Chondrocyte (in vitro differentiated cells): ENCODE results near the gene AKR1B1. TPM values are rescaled to one million over a fixed set of nuclear protein-coding genes. Genes with fewer than 3 reads are reported as not detected.

ENCODE experiments used
- DNase-seq: peaks from one replicate; pipeline ENCODE4 v3.0.0; 2021; ENCODE audit warnings: mixed read lengths, low spot score
- H3K27ac Mint-ChIP-seq: one replicate; pipeline ENCODE4 v1.8.0; 2021; ENCODE audit warnings: mild to moderate bottlenecking, moderate library complexity, mixed read lengths; ENCODE audit not compliant: unreplicated experiment
- H3K27me3 Mint-ChIP-seq: 2 replicates; pipeline ENCODE4 v1.8.0; 2021; ENCODE audit warnings: low read depth, mixed read lengths
- H3K36me3 Mint-ChIP-seq: 2 replicates; pipeline ENCODE4 v1.8.0; 2021; ENCODE audit warnings: low read depth, mixed read lengths
- H3K4me1 Mint-ChIP-seq: 2 replicates; pipeline ENCODE4 v1.8.0; 2021; ENCODE audit warnings: low read depth, mild to moderate bottlenecking, mixed read lengths
- H3K4me3 Mint-ChIP-seq: one replicate; pipeline ENCODE4 v1.8.0; 2021; ENCODE audit warnings: mild to moderate bottlenecking, moderate library complexity, mixed read lengths; ENCODE audit not compliant: unreplicated experiment
- H3K9me3 Mint-ChIP-seq: 2 replicates; pipeline ENCODE4 v1.8.0; 2021; ENCODE audit warnings: low read depth, mixed read lengths
- CTCF ChIP-seq: fragments of 200-600 bp; sonication (generic); IDR thresholded peaks from 2 replicates; pipeline ENCODE4 v1.5.0; 2021; ENCODE audit warnings: antibody characterized with exemption, mild to moderate bottlenecking, moderate library complexity
- total RNA-seq: library from RNA; stranded (reverse); gene quantifications from 3 replicates; pipeline ENCODE4 v1.2.1, GENCODE V29; 2021

The AKR1B1 gene
- total RNA-seq, 1 donor from 2014 or later, result 52.8 TPM

GRCh38 chr7:134405299-134405698 is 53.6 kb downstream of the AKR1B1 start:
- no peaks in the 10 kb centered on the region for H3K4me1 Mint-ChIP-seq
- H3K4me3 Mint-ChIP-seq, result no peak overlapping the region
- H3K9me3 Mint-ChIP-seq, result no peaks in the 10 kb centered on the region
- no peak overlapping the region for H3K27ac Mint-ChIP-seq
- H3K27me3 Mint-ChIP-seq, result peaks cover 47% of the 10 kb centered on the region
- no peaks in the 10 kb centered on the region for H3K36me3 Mint-ChIP-seq
- DNase-seq, result no peak
- TF ChIP-seq CTCF, result no peak

GRCh38 chr7:134403062-134403461 is 55.8 kb downstream of the AKR1B1 start:
- no peak for DNase-seq
- H3K27ac Mint-ChIP-seq, result no peak overlapping the region
- H3K4me1 Mint-ChIP-seq, result no peaks in the 10 kb centered on the region
- H3K36me3 Mint-ChIP-seq, result no peaks in the 10 kb centered on the region
- TF ChIP-seq CTCF, result no peak
- no peaks in the 10 kb centered on the region for H3K9me3 Mint-ChIP-seq
- H3K4me3 Mint-ChIP-seq, result no peak overlapping the region
- H3K27me3 Mint-ChIP-seq, result peaks cover 39% of the 10 kb centered on the region

- H3K36me3 Mint-ChIP-seq, result no peaks in the 10 kb centered on the region
- no peaks in the 10 kb centered on the region for H3K9me3 Mint-ChIP-seq
- H3K4me3 Mint-ChIP-seq, result no peak overlapping the region
- DNase-seq, result no peak
- no peak overlapping the region for H3K27ac Mint-ChIP-seq
- no peaks in the 10 kb centered on the region for H3K4me1 Mint-ChIP-seq
- H3K27me3 Mint-ChIP-seq, result peaks cover 30% of the 10 kb centered on the region
- no peak for TF ChIP-seq CTCF
Observed at GRCh38 chr7:134400859-134401258, 58.0 kb downstream of the AKR1B1 start.

GRCh38 chr7:134396031-134396430 is 62.9 kb downstream of the AKR1B1 start:
- no peak overlapping the region for H3K27ac Mint-ChIP-seq
- no peak for TF ChIP-seq CTCF
- H3K36me3 Mint-ChIP-seq, result no peaks in the 10 kb centered on the region
- no peaks in the 10 kb centered on the region for H3K9me3 Mint-ChIP-seq
- peaks cover 4% of the 10 kb centered on the region for H3K4me1 Mint-ChIP-seq
- H3K27me3 Mint-ChIP-seq, result peaks cover 31% of the 10 kb centered on the region
- no peak for DNase-seq
- no peak overlapping the region for H3K4me3 Mint-ChIP-seq

GRCh38 chr7:134395604-134396003 is 63.3 kb downstream of the AKR1B1 start:
- Mint-ChIP-seq H3K36me3 (no peaks in the 10 kb centered on the region), H3K4me3 (no peak overlapping the region), H3K27me3 (peaks cover 28% of the 10 kb centered on the region)

More at GRCh38 chr7:134395604-134396003, 63.3 kb downstream of the AKR1B1 start:
- no peaks in the 10 kb centered on the region for H3K9me3 Mint-ChIP-seq
- H3K27ac Mint-ChIP-seq, result no peak overlapping the region
- H3K4me1 Mint-ChIP-seq, result peaks cover 4% of the 10 kb centered on the region
- DNase-seq, result no peak
- no peak for TF ChIP-seq CTCF
